ENCODE results near the gene CDH23. TPM values are rescaled to one million over a fixed set of nuclear protein-coding genes. Genes with fewer than 3 reads are reported as not detected.

CDH23 gene
- total and polyA plus RNA-seq, 2 of the 8 experiments (the other 6 are each of a cell fraction or from before 2014, with no cell fraction given) = 1.9 to 4.9 TPM

DNA sequence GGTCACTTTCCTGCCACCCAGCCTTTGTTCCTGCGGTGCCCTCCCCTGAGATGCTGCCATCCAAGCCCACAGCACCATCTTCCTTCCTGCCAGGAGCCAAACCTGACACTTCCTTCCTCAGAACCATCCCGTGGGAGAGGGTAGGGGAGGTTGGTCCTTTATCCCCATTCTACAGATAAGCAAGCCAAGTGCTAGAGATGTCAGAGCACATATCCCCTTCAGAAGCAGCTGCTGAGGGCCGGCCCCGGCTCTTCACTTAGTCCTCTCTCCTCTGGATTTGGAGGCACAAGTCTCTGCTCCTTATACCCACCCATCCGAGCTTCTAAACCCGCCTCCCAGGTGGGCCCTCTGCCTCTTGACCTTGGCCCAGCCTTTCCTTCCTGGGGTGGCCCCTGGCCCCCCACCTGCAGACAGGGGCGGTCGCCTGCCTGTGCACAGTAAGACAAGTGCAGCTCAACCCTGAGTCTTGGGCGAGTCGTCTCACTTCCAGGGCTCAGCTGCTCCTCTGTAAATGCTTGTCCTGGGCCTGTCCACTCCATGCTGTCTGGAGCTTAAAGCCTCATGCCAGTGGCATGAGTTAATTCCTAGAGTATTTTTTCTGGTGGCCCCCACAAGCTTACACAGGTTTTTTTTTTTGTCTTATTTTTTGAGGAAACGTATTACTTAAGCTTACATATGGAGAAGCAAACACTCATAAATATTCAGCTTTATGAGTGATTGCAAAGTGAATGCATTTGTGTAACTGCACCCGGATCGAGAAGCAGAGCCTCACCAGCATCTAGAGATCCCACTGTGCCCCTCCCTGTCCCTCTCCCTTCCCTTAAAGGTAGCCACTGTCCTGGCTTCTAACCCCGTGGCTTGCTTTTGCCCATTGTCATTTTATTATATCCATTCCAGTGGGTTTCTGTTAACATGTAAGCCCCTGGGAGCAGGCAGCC lies 125.1 kb downstream of the CDH23 start (continued):
- no peak for TF ChIP-seq CTBP2 (IDR thresholded peaks at IDR 0.05; ENCODE audit: borderline replicate concordance, insufficient read depth, insufficient read length, low read length)
- TF ChIP-seq CHD2 (IDR thresholded peaks at IDR 0.05; ENCODE audit: low read length) = no peak
- no peak for TF ChIP-seq RFX5 (IDR thresholded peaks at IDR 0.05; ENCODE audit: borderline replicate concordance, low read depth, low read length)
- TF ChIP-seq EZH2 (IDR thresholded peaks at IDR 0.05; ENCODE audit: low read depth, low read length, severe bottlenecking) = no peak
- TF ChIP-seq BCL11A (IDR thresholded peaks at IDR 0.05; ENCODE audit: low read depth in 2 of 2, low read length in 2 of 2) = no peak
